Stimulated activated effector memory CD8-positive, alpha-beta T cell treated with anti-CD3 and anti-CD28 coated beads, Interleukin-12 subunit alpha, Interleukin-12 subunit beta, amount 100 ng/mL, for 72 hours (primary cell): Measurements from ENCODE around the gene RTL10.

Experiments used
- ATAC-seq: fragments of 150-1000 bp; cut with Tn5 transposase; 2 replicates; pipeline ENCODE4 v1.10.0; 2021
- DNase-seq, 2 donors: peaks; one replicate each; pipeline ENCODE4 v3.0.0; 2021 to 2022; ENCODE audit warnings: low spot score in 2 of 2
- H3K27ac Mint-ChIP-seq: one replicate; pipeline ENCODE4 v1.8.0; 2022; ENCODE audit warnings: mild to moderate bottlenecking, mixed read lengths
- H3K36me3 Mint-ChIP-seq: one replicate; pipeline ENCODE4 v1.8.0; 2022; ENCODE audit warnings: mild to moderate bottlenecking, mixed read lengths
- H3K4me1 Mint-ChIP-seq: one replicate; pipeline ENCODE4 v1.8.0; 2022; ENCODE audit warnings: mixed read lengths
- H3K4me3 Mint-ChIP-seq: one replicate; pipeline ENCODE4 v1.8.0; 2022; ENCODE audit warnings: mild to moderate bottlenecking, mixed read lengths
- H3K9me3 Mint-ChIP-seq: one replicate; pipeline ENCODE4 v1.8.0; 2022; ENCODE audit warnings: mixed read lengths

Gene RTL10

GRCh38 chr22:19848298-19849224 lies 6.1 kb downstream of the RTL10 start:
- H3K9me3 Mint-ChIP-seq, result no peaks in the 10 kb centered on the region
- no peak overlapping the region for H3K4me3 Mint-ChIP-seq
- peak in 1 of 2 donors; percentile 45 for DNase-seq
- H3K4me1 Mint-ChIP-seq, result peaks cover 45% of the 10 kb centered on the region
- peak overlapping the region; percentile 43 for H3K27ac Mint-ChIP-seq
- ATAC-seq, result no peak
- H3K36me3 Mint-ChIP-seq, result peaks cover 8% of the 10 kb centered on the region

GRCh38 chr22:19847345-19847632 lies 7.4 kb downstream of the RTL10 start:
- Mint-ChIP-seq H3K27ac (no peak overlapping the region), H3K4me1 (peaks cover 33% of the 10 kb centered on the region), H3K4me3 (no peak overlapping the region), H3K9me3 (no peaks in the 10 kb centered on the region), H3K36me3 (peaks cover 6% of the 10 kb centered on the region)
- no peak for DNase-seq
- ATAC-seq, result no peak

- peaks cover 28% of the 10 kb centered on the region for H3K4me1 Mint-ChIP-seq
- H3K36me3 Mint-ChIP-seq, result peaks cover 1% of the 10 kb centered on the region
- no peak for ATAC-seq
- H3K4me3 Mint-ChIP-seq, result no peak overlapping the region
- DNase-seq, result peak in 1 of 2 donors; percentile 44
- no peak overlapping the region for H3K27ac Mint-ChIP-seq
- no peaks in the 10 kb centered on the region for H3K9me3 Mint-ChIP-seq
Measured at GRCh38 chr22:19846620-19847344, 7.9 kb downstream of the RTL10 start.

- H3K4me1 Mint-ChIP-seq, result peaks cover 21% of the 10 kb centered on the region
- H3K4me3 Mint-ChIP-seq, result no peak overlapping the region
- ATAC-seq, result peak; percentile 9
Measured at GRCh38 chr22:19845054-19845722, 9.5 kb downstream of the RTL10 start.

GRCh38 chr22:19844377-19845053 lies 10.2 kb downstream of the RTL10 start:
- Mint-ChIP-seq H3K4me1 (peaks cover 17% of the 10 kb centered on the region), H3K36me3 (no peaks in the 10 kb centered on the region), H3K27ac (peak overlapping the region; percentile 81), H3K9me3 (no peaks in the 10 kb centered on the region), H3K4me3 (no peak overlapping the region)
- DNase-seq (peak in 1 of 2 donors; percentile 49), ATAC-seq (peak; percentile 34)

More at GRCh38 chr22:19845054-19845722, 9.5 kb downstream of the RTL10 start:
- peak overlapping the region; percentile 81 for H3K27ac Mint-ChIP-seq
- DNase-seq, result peak in 1 of 2 donors; percentile 44
- H3K9me3 Mint-ChIP-seq, result no peaks in the 10 kb centered on the region
- no peaks in the 10 kb centered on the region for H3K36me3 Mint-ChIP-seq

- DNase-seq (peak in 1 of 2 donors; percentile 47), ATAC-seq (no peak)
- Mint-ChIP-seq H3K4me3 (no peak overlapping the region), H3K27ac (peak overlapping the region; percentile 81), H3K4me1 (peaks cover 20% of the 10 kb centered on the region), H3K9me3 (no peaks in the 10 kb centered on the region), H3K36me3 (no peaks in the 10 kb centered on the region)
Measured at GRCh38 chr22:19843857-19844376, 10.8 kb downstream of the RTL10 start.

- H3K4me1 Mint-ChIP-seq, result peaks cover 23% of the 10 kb centered on the region
- DNase-seq (peak in 1 of 2 donors; percentile 43), ATAC-seq (no peak)
- no peaks in the 10 kb centered on the region for H3K9me3 Mint-ChIP-seq
- no peaks in the 10 kb centered on the region for H3K36me3 Mint-ChIP-seq
- no peak overlapping the region for H3K4me3 Mint-ChIP-seq
- peak overlapping the region; percentile 81 for H3K27ac Mint-ChIP-seq
Measured at GRCh38 chr22:19843107-19843856, 11.4 kb downstream of the RTL10 start.

GRCh38 chr22:19842393-19843106 lies 12.1 kb downstream of the RTL10 start:
- peaks cover 23% of the 10 kb centered on the region for H3K4me1 Mint-ChIP-seq
- peak overlapping the region; percentile 50 for H3K27ac Mint-ChIP-seq
- ATAC-seq (no peak), DNase-seq (peak in 1 of 2 donors; percentile 43)
- H3K4me3 Mint-ChIP-seq, result no peak overlapping the region
- no peaks in the 10 kb centered on the region for H3K36me3 Mint-ChIP-seq
- H3K9me3 Mint-ChIP-seq, result no peaks in the 10 kb centered on the region

GRCh38 chr22:19841641-19842392 lies 12.9 kb downstream of the RTL10 start:
- H3K36me3 Mint-ChIP-seq, result no peaks in the 10 kb centered on the region
- ATAC-seq, result no peak
- peak in 1 of 2 donors; percentile 25 for DNase-seq
- peak overlapping the region; percentile 50 for H3K27ac Mint-ChIP-seq
- H3K9me3 Mint-ChIP-seq, result no peaks in the 10 kb centered on the region
- no peak overlapping the region for H3K4me3 Mint-ChIP-seq
- H3K4me1 Mint-ChIP-seq, result peaks cover 23% of the 10 kb centered on the region

- peaks cover 23% of the 10 kb centered on the region for H3K4me1 Mint-ChIP-seq
- no peaks in the 10 kb centered on the region for H3K9me3 Mint-ChIP-seq
- H3K36me3 Mint-ChIP-seq, result no peaks in the 10 kb centered on the region
- ATAC-seq (no peak), DNase-seq (peak in 1 of 2 donors; percentile 17)
- H3K4me3 Mint-ChIP-seq, result no peak overlapping the region
- H3K27ac Mint-ChIP-seq, result no peak overlapping the region
Measured at GRCh38 chr22:19840955-19841640, 13.6 kb downstream of the RTL10 start.

- no peaks in the 10 kb centered on the region for H3K36me3 Mint-ChIP-seq
- peaks cover 18% of the 10 kb centered on the region for H3K4me1 Mint-ChIP-seq
- ATAC-seq (no peak), DNase-seq (no peak)
- no peaks in the 10 kb centered on the region for H3K9me3 Mint-ChIP-seq
- no peak overlapping the region for H3K4me3 Mint-ChIP-seq
- H3K27ac Mint-ChIP-seq, result no peak overlapping the region
Measured at GRCh38 chr22:19840059-19840458, 14.6 kb downstream of the RTL10 start.

GRCh38 chr22:19837915-19838314 lies 16.8 kb downstream of the RTL10 start:
- peaks cover 20% of the 10 kb centered on the region for H3K4me1 Mint-ChIP-seq
- no peak for ATAC-seq
- no peaks in the 10 kb centered on the region for H3K36me3 Mint-ChIP-seq
- H3K27ac Mint-ChIP-seq, result no peak overlapping the region
- peak in 1 of 2 donors; percentile 3 for DNase-seq
- no peaks in the 10 kb centered on the region for H3K9me3 Mint-ChIP-seq
- no peak overlapping the region for H3K4me3 Mint-ChIP-seq

GRCh38 chr22:19836512-19836911 lies 18.2 kb downstream of the RTL10 start:
- no peak for ATAC-seq
- no peaks in the 10 kb centered on the region for H3K9me3 Mint-ChIP-seq
- H3K4me1 Mint-ChIP-seq, result peaks cover 20% of the 10 kb centered on the region
- no peaks in the 10 kb centered on the region for H3K36me3 Mint-ChIP-seq
- no peak overlapping the region for H3K27ac Mint-ChIP-seq
- no peak for DNase-seq
- no peak overlapping the region for H3K4me3 Mint-ChIP-seq
